SHP77 (cell line): Measurements from ENCODE around the gene IQCE.
"Not testable (repeated sequence)": the region's sequence is repeated elsewhere in the genome, so short reads cannot be mapped to it uniquely, and the experiment has no call there.

Experiments used
- DNase-seq, 2 experiments: peaks; one replicate each; lab custom pipeline; 2025; lab: John Stamatoyannopoulos, UW

The IQCE gene

GRCh38 chr7:2520761-2521290, 38.0 kb upstream of the IQCE start:
- no peak for DNase-seq

- DNase-seq, result no peak
These were observed 37.4 kb upstream of the IQCE start for GRCh38 chr7:2521341-2521745.

- DNase-seq, result peak in 1 of 2 experiments; percentile 26
These were observed 36.7 kb upstream of the IQCE start for GRCh38 chr7:2521952-2522591.

- peak; percentile 28 to 41 for DNase-seq
These were observed 35.9 kb upstream of the IQCE start for GRCh38 chr7:2522780-2523433.

- peak; percentile 75 to 85 for DNase-seq
These were observed 35.3 kb upstream of the IQCE start for GRCh38 chr7:2523461-2523936.

- DNase-seq, result peak; percentile 98
These were observed 34.6 kb upstream of the IQCE start for GRCh38 chr7:2523941-2524807.

- DNase-seq, result no peak
These were observed 33.7 kb upstream of the IQCE start for GRCh38 chr7:2524808-2525657.

- peak; percentile 40 to 57 for DNase-seq
These were observed 32.8 kb upstream of the IQCE start for GRCh38 chr7:2525658-2526630.

- no peak for DNase-seq
These were observed 31.9 kb upstream of the IQCE start for GRCh38 chr7:2526659-2527504.

- DNase-seq, result peak; percentile 28 to 62
These were observed 31.0 kb upstream of the IQCE start for GRCh38 chr7:2527505-2528467.

GRCh38 chr7:2528481-2529095, 30.2 kb upstream of the IQCE start:
- DNase-seq, result no peak

GRCh38 chr7:2529161-2530070, 29.4 kb upstream of the IQCE start:
- DNase-seq, result no peak

- peak in 1 of 2 experiments; percentile 34 for DNase-seq
These were observed 28.4 kb upstream of the IQCE start for GRCh38 chr7:2530071-2530987.

GRCh38 chr7:2530994-2531795, 27.6 kb upstream of the IQCE start:
- DNase-seq, result peak; percentile 29 to 42

- not testable (repeated sequence) for DNase-seq
These were observed 27.0 kb upstream of the IQCE start for GRCh38 chr7:2531796-2532110.
